GM19238 (cell line): ENCODE results near the gene PPP4R3A.
"Not testable (repeated sequence)": the region's sequence is repeated elsewhere in the genome, so short reads cannot be mapped to it uniquely, and the experiment has no call there.

Experiments used
- DNase-seq: peaks from one replicate; pipeline ENCODE4 v3.0.0; 2011; ENCODE audit warnings: low spot score; ENCODE audit not compliant: insufficient read length

The PPP4R3A gene

DNA sequence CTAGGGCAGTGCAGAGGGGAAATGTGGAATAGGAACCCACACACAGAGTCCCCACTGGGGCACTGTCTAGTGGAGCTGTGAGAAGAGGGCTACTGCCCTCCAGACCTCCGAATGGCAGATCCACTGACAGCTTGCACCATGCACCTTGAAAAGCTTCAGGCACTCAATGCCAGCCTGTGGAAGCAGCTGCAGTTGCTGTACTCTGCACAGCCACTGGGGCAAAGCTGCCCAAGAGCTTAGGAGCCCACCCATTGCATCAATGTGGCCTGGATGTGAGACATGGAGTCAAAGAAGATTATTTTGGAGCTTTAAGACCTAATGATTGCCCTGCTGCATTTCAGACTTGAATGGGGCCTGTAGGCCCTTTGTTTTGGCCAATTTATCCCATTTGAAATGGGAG is 70.8 kb downstream of the PPP4R3A start:
- DNase-seq, result no peak

DNA sequence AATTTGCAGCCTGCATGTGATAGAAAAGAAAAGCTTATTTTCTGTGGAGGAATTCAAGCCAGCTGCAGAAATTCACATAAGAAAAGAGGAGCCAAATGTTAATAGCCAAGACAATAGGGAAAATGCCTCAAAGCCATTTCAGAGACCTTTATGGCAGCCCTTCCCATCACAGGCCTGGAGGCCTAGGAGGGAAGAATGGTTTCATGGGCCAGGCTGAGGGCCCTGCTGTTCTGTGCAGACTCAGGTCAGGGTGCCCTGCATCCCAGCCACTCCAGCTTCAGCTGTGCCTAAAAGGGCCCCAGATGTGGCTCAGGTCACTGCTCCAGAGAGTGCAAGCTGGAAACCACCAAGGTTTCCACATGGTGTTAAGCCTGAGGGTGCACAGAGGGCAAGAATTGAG is 71.3 kb downstream of the PPP4R3A start:
- no peak for DNase-seq

DNA sequence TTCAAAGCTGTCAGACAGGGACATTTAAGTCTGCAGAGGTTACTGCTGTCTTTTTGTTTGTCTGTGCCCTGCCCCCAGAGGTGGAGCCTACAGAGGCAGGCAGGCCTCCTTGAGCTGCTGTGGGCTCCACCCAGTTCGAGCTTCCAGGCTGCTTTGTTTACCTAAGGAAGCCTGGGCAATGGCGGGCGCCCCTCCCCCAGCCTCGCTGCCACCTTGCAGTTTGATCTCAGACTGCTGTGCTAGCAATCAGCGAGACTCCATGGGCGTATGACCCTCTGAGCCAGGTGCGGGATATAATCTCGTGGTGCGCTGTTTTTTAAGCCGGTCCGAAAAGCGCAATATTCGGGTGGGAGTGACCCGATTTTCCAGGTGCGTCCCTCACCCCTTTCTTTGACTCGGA is 73.8 kb downstream of the PPP4R3A start:
- not testable (repeated sequence) for DNase-seq

DNA sequence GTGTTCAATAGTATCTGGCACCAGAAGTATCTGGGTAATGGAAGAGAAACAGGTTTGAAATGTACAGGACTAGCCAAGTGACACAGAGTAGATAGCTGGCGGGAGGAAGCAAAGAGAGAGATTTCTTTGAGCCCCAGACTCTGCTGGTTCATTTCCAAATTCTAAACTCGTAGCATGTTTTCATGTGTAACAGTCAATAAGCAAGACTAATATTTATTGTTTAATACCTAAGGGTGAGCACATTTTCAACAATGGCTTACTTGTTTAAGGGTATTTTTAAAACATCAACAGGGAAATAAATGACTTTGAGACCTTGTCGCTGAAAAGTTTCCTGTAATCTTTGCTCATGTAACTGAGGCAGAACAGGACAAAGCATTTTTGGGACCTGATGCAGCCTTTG is 80.7 kb downstream of the PPP4R3A start:
- no peak for DNase-seq

DNA sequence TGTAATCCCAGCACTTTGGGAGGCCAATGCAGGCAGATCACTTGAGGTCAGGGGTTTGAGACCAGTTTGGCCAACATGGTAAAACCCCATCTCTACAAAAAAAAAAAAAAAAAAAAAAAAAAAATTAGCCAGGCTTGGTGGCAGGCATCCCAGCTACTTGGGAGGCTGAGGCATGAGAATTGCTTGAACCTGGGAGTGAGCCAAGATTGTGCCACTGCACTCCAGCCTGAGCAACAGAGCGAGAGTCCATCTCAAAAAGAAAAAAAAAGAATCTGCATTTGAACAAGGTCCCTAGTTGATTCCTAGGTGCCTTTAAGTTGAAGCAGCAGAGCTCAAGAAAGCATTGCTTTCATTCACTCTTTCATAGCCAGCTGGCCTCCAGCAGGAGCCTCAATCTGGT is 81.2 kb downstream of the PPP4R3A start:
- DNase-seq, result not testable (repeated sequence)

DNA sequence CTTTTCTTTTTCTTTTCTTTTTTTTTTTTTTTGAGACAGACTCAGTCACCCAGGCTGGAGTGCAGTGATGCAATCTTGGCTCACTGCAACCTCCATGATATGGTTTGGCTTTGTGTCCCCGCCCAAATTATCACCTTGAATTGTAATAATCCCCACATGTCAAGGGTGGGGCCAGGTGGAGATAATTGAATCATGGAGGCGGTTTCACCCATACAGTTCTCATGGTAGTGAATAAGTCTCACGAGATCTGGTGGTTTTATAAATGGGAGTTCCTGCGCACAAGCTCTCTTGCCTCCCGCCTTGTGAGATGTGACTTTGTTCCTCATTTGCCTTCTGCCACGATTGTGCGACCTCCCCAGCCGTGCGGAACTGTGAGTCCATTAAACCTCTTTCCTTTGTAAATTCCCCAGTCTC is 84.6 kb downstream of the PPP4R3A start:
- not testable (repeated sequence) for DNase-seq

DNA sequence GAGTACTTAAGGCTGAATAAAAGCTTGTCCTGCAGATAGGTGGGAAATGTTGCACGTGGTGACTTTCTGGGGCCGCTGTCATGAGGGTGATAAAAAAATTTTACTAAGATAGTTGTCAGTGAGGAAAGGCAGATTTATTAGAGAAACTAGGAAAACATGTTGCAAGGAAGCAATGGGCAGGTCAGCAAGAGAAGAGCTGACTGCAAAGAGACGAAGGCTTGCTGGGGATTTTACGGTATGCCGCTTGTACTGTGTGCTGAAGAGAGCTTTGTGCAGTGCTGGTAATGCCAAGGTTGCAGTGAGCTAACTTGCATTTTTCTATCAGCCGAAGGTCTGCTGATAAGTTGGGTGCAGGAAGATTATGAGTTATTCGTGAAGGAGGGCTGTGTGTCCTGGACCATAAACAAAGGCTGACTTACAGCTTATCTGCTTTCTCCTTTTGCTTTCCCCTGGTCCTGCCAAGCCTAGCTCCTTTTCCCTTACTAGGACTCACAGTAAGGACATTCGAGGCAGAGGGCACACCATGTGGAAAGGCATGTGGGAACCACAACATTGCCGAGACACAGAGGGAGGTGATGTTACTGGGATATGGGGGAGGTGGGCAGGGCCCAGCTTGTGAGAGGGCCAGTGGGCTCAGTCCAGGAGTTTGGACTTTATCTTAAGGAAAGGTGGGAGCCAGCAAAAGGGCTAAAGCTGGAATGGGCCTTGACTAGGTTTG is 85.1 kb downstream of the PPP4R3A start:
- no peak for DNase-seq

DNA sequence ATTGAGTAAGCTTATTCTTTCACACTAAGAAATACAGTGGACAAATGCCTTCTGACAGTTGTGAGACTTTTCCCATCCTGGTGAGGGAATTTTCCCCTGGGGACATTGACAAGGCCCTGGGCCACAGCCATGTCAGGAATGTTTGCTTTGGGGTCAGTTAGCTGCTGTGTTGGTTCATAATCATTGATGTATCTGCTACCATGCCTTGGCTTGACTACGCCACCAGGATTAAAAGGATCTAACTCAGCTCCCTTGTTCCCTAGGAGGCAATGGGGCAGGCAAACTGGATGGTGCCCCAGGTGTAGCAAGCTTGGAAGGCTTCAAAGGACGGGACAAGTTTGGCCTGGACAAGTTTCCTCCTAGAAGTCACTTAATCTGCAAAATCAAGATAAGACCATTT is 89.4 kb downstream of the PPP4R3A start:
- DNase-seq, result no peak

DNA sequence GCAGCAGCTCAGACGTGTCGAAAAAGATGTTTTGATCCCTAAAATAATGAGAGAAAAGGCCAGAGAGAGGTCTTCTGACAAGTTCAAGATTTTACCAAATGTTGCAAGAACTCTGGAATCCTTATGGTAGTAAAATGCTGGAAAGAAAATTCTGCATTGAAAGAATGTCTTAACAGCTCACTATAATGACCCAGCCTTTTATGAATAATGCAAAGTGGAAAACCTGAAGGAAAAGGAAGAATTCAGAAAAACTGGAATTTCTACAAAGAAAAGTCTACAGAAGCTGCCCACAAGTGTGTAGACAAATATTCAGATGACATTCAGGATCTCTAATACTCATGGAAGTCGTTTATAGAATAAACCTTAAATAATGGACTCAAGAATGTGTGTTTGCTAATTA is 90.7 kb downstream of the PPP4R3A start:
- no peak for DNase-seq

DNA sequence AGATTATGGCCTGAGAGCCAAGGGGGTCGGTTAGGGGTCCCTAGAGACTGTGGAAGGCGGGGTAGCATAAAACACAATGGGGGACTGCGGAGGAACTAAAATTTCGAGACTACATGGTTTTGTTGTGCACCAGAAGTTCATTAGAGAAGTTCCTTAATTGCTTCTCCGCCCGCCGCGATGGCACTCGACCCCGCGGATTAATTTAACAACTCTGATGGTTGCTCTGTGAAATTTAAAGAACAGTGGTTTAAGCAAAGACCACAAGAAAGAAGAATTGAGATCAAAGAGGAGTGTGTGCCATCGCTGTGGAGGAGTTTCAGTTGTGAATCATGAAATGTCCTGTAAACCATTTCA is 91.1 kb downstream of the PPP4R3A start:
- no peak for DNase-seq

DNA sequence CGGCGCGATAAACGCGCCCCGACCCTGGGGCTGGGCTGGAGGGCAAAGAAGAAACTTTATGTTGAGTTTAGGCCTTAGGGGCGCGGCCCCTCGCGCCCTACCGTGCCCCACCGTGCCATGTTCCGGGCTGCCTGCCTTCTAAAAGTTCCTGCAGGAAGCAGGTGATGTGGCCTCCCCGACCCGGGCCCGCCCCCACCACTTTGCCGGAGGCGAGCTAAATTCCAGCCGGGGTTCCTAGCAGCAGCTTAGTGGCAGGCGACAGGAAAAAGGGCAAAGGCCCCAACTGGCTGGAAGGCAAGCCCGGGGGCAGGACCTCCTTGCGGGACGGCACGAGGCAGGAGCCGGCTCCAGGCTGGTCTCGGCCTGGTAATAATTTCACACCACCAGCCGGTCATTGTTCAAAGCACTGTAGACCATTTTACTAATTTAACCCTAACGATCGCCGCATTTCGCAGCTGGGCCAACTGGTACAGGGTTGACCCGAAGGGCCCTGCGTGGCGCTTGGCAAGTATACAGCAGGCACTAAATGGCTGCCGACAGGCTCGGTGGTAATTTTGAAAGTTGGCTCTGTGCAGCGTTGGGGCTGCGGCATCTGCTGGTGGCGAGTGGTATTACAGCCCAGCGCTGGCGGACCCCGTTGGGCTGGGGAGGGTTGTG is 91.6 kb downstream of the PPP4R3A start:
- DNase-seq, result no peak

DNA sequence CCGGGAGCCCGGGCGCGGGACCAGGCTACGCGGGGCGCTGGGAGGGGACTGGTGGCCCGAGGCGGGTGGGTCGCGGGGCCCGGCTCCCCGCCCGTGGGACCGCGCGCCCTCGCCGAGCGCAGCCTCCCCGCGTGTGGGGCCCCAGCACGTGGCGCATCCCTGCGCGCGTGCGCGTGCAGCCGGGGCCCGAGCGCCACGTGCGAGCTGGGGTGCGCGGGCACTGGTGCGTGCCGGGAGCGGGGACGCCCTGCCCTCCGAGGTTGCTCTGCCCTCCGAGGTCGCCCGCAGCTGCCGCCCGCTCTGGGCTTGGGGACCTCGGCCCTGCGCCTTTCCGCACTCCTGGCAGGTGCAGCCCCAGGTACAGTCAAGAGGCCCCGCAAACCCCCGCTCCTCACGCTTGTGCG is 92.1 kb downstream of the PPP4R3A start:
- DNase-seq, result no peak

DNA sequence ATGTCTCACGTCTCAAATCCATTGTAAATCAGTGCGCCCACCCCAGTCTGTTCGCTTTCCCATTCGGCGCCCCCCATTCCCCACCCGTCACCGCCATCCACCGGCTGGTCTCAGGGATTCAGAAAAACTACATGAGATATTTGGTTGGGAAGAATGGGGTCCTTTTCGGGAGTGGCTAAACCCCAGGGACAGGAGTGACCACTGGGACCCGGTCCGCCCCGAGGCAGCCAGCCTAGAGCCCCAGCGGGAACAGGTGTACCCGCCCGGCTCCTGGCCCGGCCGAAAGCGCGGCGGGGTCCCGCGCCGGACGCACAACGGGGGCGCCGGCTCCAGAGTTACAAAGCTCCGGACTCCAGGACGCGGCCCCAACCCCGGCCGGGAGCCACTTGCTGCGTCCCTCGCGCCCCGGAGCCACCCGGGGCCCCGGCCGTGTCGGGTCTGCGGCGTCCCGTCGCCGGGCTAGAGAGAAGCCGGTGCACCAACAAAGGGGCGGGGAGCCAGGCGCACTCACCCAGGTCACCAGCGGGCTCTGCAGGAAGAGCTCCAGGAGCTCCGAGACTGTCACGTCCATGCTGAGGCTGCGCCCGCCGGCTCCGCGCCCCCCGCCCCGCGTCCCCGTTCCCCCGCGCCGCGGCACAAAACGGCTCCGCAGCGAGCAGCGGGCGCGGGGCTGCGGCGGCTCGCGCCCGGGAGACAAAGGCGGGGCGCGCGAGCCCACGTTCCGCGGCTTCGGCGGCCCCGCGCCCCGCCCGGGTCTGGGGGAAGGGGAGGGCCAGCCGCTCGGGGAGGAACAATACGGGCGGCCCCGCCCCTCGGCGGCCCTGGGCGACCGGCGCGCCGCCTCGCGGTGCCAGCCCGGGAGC is 92.8 kb downstream of the PPP4R3A start, which contains the start of gene CCDC88C:
Gene CCDC88C (minus strand): TSS at position 701 of the 863 bp plus-strand sequence. CDS start 130 bp downstream, at position 571.
- DNase-seq, result peak; percentile 71

DNA sequence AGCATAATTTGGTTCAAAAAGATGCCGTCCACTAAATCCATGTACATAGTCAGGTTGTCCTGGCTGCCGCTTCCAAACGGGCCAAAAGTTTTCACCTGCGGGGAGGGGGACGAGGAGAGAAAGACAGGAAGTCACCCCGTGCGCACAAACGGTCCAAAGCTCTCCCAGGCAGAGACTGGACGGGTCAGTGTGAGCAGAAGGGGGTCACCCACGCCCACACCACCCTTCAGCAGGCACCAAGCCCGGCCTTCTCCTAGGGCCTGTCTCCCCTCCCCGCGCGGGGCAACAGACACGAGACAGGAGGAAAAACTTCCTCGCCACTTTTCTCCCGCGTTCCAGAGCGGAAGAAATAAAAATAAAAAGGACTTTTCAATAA is 93.4 kb downstream of the PPP4R3A start:
- no peak for DNase-seq

DNA sequence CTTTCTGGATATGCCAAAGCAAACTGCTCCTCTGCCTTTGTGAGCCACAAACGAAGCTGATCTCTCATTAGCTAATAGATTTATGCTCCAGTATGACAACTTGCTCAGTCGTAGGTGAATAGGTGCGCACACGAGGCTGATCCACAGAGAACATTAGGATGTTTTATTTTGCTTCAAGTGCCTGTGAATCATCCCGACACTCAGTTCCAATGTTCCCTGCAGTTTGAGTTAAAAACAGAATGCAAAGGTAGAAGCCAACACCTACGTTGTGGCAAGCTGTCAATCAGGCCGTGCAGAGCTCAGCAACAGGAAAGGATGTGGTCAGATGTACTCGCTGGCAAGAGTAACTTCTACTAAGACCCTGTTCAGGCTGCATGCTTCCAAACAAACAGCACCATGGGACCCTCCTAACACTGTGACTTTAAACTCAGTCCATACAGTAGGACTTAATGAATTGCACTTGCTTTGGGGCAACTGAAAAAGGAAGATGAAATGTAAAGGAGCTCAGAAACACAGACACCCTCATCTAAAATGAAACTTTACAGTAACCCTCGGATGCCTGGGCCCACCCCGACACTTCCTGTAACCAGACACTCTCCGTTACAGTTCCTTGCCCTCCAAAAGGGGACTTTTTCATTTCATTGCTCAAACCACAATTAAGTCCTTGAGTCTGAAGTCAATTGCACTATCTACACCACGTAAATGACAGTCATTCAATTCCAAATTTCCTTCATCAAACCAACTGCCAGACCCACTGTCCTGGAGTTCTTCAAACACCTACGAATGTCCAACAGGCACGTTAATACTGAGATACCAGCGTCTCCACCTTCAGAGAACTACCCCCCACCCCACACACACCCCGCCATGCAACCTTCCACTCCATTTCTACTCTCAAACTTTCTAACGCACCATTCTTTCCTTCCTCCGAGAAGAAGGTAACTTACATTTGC is 94.0 kb downstream of the PPP4R3A start:
- peak; percentile 71 for DNase-seq

DNA sequence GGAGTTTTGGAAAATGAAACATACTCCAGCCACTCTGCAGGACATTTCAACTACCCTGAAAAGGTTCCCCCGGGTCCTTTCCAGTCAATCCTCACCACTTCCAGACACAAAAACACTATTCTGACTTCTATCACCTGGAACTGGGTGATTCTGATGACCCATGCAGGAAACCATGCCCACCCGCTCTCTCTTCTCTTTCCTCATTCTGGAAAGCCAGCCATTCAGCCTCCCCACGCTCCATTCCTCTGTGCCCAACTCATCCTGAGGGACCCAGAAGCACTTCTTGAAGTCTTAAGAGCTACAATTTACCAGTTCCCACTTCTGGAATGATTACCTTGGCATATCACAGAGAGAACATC is 95.7 kb downstream of the PPP4R3A start:
- no peak for DNase-seq

DNA sequence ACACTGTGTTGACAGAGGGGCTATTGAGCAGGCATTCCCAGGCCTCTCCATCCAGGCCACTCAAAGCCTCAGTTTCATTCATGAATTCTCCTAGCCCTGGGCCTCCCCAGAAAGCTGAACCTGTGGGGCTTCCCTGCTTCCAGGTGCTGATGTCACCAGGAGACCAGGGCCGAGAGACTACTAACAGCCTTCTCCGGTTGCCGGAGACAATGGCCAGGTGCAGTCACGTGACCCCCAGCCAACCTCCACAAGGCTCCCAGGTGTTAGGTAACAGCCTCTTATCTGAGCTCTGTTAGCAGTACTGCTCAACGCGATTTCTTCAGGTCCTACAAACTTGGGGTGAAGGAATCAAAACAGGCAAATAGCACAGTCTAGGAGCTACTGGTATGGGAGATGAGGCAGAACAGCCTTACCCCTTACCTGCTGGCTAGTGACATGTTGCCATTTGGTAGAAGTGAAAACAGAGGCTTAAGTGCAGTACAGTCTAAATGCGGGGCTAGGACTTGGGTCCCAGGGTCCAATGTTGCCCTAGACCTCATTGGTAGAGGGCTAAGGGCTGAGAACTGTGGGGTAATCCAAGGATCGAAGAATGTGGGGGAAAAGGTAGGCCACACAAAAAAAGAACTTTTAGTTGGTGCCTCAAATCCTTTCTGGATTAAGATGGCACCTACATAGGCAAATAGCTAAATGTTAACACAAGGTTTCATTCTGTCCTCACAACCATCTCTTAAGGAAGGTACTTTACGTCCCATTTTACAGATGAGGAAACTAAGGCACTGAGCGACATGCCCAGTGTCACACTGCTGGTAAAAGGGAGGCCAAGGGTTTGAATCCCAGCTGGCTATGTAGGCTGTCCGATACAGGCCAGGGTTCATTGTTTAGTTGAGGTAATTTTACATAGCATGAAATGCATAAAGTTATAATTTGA is 96.3 kb downstream of the PPP4R3A start:
- no peak for DNase-seq

DNA sequence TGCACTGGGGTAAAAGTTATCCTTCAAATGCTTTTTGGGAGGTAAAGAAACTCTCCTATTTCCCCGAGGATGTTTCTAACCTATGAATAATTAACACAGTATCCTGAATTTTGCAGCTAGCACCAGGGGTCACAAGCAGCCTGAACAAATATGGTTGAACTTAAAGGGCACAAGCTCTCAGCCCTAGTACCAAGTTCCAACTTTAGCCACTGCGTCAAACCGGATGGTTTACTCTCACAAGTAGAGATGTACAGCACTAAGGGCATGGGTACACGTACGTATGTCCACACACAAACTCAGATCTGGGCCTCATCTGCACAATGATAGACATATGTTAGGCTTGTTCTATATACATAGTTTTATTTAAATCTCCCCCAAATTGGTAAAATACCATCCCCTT is 97.2 kb downstream of the PPP4R3A start:
- no peak for DNase-seq

DNA sequence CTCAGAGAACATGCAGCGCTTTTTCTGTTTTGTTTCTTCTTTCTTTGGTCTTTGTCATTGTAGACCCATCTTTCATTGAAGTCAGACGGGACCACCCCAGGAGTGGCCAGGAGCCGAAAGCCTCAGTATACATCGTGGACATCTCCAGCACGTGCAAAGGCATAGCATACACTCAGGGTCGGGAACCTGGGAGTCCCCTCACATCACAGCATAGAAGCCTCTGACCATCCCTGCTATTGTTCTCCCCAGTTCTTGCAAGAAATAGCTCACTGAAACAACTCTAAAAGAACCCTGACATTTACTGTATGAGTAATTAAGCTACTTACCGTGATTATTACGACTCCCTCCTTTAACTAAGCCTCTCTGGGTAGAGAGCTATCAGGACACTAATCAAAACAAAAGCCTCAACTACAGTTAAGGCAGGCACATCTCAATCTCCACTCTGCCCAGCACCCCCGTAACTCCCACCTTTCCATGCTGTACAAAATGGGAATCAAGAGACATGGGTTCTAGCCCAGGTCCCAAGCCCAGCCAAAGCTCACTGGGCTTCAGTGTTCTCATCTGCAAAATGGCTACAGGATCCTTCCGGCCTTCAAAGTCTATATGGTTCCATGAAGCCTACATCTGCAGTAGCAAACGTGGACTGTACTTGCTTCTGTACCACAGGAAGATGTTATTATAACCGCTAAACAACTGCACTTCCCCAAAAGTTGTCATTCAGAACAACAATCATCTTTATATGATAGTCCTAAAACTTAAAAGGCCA is 99.2 kb downstream of the PPP4R3A start:
- no peak for DNase-seq
